Tibial artery (tissue), 4 donors: Measurements from ENCODE around the gene PRIMA1.

Experiments used
- DNase-seq, 2 donors: peaks; one replicate each; pipeline ENCODE4 v3.0.0-alpha.2; 2019
- H3K27ac ChIP-seq, 2 donors: fragments of 200-600 bp; sonication (generic) in 1 of 2; 1 replicate in 1 of 2; 2 replicates in 1 of 2; pipeline ENCODE4 v1.5.1; 2018 to 2019; ENCODE audit warnings: mild to moderate bottlenecking in 1 of 2
- H3K27me3 ChIP-seq, 2 donors: fragments of 200-600 bp; sonication (generic) in 1 of 2; one replicate each; pipeline versions ENCODE4 v1.5.1 to v1.6.0; 2016 to 2019
- H3K36me3 ChIP-seq, 3 donors: fragments of 200-600 bp; sonication (generic) in 2 of 3; one replicate each; pipeline ENCODE4 v1.5.1; 2016 to 2019; ENCODE audit warnings: mild to moderate bottlenecking in 2 of 3
- H3K4me1 ChIP-seq, 4 donors: fragments of 200-600 bp; sonication (generic) in 2 of 4; 1 replicate in 3 of 4; 2 replicates in 1 of 4; pipeline ENCODE4 v1.5.1; 2016 to 2019
- H3K4me3 ChIP-seq, 2 donors: fragments of 200-600 bp; sonication (generic) in 1 of 2; 1 replicate in 1 of 2; 2 replicates in 1 of 2; pipeline ENCODE4 v1.5.1; 2018 to 2019; ENCODE audit warnings: mild to moderate bottlenecking in 2 of 2
- H3K9me3 ChIP-seq, 3 donors: fragments of 200-600 bp; sonication (generic) in 1 of 3; one replicate each; pipeline ENCODE4 v1.5.1; 2016 to 2019
- intact Hi-C: fragments of 100-400 bp; cut with DNase I; formaldehyde crosslinking; loops from one replicate; pipeline ENCODE4 v1.15.0; 2023; ENCODE audit warnings: low total_unique reads
- TF ChIP-seq, protein P1 (sequence below), 2 experiments: fragments of 200-600 bp in 1 of 2; fragments of 450-650 bp in 1 of 2; IDR thresholded peaks; one replicate each; pipeline ENCODE4 v1.5.1; 2017 to 2019; ENCODE audit warnings: antibody characterized with exemption in 2 of 2, mild to moderate bottlenecking in 1 of 2, moderate library complexity in 1 of 2

PRIMA1 gene

DNA sequence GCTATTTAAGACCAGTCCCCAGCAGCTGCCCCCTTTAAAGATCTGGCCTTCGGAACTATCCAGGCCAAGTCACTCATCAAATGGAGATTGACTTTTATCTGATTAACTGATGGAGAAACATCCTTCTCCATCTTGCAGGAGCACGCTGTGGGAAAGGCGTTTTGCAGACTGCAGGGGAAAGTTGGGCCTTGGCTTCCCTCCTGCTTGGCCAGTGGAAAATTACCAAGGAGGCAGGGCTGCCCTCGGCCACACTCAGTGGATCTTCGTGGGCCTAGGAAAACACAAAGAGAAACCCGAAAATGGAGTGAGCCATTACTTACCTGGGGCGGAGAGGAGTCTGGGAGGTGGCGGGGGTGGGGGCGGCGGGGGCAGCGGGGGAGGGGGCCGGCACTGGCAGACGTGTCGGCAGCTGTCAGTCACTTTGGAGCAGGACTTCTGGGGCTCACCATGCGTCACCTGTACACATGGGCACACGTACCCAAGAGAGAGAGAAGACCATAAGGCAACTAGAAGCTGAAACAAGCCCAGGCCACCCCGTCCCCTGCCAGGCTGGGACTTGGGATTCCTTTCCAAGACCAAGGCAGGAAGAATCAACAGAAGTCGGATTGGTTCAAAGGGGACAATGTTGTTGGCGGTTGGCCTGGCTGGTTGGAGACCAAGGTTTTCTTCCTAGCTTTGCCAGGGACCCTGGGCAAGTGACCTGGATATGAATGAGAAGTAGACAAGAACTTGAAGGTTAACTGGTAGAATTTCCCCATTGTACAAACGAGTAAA lies 9.2 kb downstream of the PRIMA1 start:
- Histone ChIP-seq H3K36me3 (peaks cover 0 to 7% (median 0%) of the 10 kb centered on the region in 3 donors), H3K4me3 (no peak overlapping the region), H3K9me3 (no peaks in the 10 kb centered on the region), H3K27ac (peak overlapping the region in 1 of 2 donors; percentile 26), H3K4me1 (peaks cover 0 to 8% (median 0%) of the 10 kb centered on the region in 4 donors), H3K27me3 (no peaks in the 10 kb centered on the region)
- DNase-seq: no peak
- intact Hi-C loops: no loop called here
- TF ChIP-seq, protein P1, sequence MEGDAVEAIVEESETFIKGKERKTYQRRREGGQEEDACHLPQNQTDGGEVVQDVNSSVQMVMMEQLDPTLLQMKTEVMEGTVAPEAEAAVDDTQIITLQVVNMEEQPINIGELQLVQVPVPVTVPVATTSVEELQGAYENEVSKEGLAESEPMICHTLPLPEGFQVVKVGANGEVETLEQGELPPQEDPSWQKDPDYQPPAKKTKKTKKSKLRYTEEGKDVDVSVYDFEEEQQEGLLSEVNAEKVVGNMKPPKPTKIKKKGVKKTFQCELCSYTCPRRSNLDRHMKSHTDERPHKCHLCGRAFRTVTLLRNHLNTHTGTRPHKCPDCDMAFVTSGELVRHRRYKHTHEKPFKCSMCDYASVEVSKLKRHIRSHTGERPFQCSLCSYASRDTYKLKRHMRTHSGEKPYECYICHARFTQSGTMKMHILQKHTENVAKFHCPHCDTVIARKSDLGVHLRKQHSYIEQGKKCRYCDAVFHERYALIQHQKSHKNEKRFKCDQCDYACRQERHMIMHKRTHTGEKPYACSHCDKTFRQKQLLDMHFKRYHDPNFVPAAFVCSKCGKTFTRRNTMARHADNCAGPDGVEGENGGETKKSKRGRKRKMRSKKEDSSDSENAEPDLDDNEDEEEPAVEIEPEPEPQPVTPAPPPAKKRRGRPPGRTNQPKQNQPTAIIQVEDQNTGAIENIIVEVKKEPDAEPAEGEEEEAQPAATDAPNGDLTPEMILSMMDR (IDR thresholded peaks at IDR 0.05): no peak

DNA sequence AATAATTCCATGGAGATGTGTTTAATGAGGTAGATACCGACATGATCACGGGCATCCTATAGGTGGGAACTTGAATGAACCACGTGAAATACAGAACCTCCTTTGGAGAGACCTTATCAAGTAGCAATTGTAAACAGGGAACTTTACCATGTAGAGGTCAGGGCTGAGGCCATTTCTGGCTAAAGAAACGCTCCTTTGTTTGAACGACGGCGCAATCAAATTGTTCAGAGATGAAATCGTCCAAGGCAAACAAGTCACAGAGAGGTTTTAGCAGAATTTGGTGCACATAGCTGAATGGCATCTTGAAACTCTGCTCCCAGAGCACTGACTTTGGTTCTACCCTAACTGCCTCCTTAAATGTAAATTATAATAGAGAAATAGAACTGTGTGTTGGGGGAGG lies 9.8 kb downstream of the PRIMA1 start:
- TF ChIP-seq, protein P1 (IDR thresholded peaks at IDR 0.05): no peak
- Histone ChIP-seq H3K27me3 (no peaks in the 10 kb centered on the region), H3K9me3 (no peaks in the 10 kb centered on the region), H3K4me1 (peaks cover 0 to 8% (median 0%) of the 10 kb centered on the region in 4 donors), H3K36me3 (peaks cover 0 to 7% (median 0%) of the 10 kb centered on the region in 3 donors), H3K27ac (no peak overlapping the region), H3K4me3 (no peak overlapping the region)
- no peak for DNase-seq
- intact Hi-C loops: no loop called here

DNA sequence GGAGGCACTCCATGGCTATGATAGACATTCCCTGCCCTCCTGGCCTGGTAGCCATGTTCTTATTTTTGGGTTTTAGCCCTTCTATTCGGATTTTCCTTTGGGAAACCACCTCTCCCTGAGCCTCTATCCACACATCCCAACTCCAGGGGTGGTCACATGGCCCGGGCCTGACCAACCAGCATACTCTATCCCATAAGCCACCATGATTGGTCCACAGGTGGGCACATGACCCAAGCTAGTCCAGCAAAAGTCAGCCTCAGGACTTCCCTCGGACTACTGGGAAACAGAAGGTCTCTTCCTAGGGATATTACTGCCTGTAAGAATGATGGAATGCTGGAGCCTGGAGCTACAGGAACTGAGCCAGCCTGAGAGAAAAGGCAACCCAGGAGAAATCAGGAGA lies 12.5 kb downstream of the PRIMA1 start:
- Histone ChIP-seq H3K9me3 (no peaks in the 10 kb centered on the region), H3K4me3 (no peak overlapping the region), H3K36me3 (peaks cover 0 to 13% (median 0%) of the 10 kb centered on the region in 3 donors), H3K4me1 (peaks cover 0 to 26% (median 10%) of the 10 kb centered on the region in 4 donors), H3K27ac (peak overlapping the region; percentile 23 to 33), H3K27me3 (no peaks in the 10 kb centered on the region)
- intact Hi-C loops: no loop called here
- DNase-seq: no peak
- TF ChIP-seq, protein P1 (IDR thresholded peaks at IDR 0.05): no peak

DNA sequence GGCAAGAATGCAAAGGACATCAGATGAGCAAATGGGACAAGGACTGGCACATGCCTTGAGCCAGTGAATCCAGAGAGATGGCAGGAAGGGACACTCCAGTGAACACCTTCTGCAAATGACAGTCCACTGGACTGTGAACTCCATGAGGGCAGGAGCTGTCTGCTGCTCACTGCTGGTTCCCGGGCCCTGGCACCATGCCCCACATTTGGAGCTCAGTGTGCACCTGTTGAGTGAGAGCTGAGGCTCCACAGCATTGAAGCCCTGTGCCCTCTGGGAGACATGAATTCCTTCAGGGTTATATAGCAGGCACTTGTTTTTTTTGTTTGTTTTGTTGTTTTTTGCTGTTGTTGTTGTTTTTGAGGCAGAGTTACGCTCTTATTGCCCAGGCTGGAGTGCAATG lies 13.1 kb downstream of the PRIMA1 start:
- intact Hi-C loops: no loop called here
- TF ChIP-seq, protein P1 (IDR thresholded peaks at IDR 0.05): no peak
- Histone ChIP-seq H3K9me3 (no peaks in the 10 kb centered on the region), H3K27ac (no peak overlapping the region), H3K4me3 (no peak overlapping the region), H3K4me1 (peaks cover 0 to 26% (median 10%) of the 10 kb centered on the region in 4 donors), H3K36me3 (peaks cover 0 to 13% (median 0%) of the 10 kb centered on the region in 3 donors), H3K27me3 (no peaks in the 10 kb centered on the region)
- no peak for DNase-seq

DNA sequence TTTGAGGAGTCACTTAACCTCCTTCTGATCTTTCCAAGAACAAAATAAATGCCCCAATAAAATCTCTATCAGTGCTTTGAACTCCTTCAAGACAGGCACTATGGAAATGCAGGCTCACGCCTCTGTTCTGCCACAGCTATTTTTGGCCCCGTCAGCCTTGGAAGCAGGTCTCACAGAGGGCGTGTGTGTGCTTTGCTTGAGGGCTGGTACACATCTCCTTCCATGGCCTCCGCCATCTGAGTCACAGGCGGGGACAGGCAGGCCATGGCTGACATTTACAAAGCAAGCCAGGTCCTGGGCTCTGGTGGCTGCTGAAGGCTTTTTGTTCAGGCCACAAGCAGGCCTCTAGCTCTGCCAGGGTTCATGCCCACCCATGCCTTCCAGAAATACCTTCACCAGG lies 16.0 kb downstream of the PRIMA1 start:
- Histone ChIP-seq H3K36me3 (peaks cover 0 to 6% (median 0%) of the 10 kb centered on the region in 3 donors), H3K27ac (peak overlapping the region; percentile 73 to 75), H3K4me3 (no peak overlapping the region), H3K9me3 (no peaks in the 10 kb centered on the region), H3K27me3 (no peaks in the 10 kb centered on the region), H3K4me1 (peaks cover 0 to 18% (median 10%) of the 10 kb centered on the region in 4 donors)
- intact Hi-C loops: no loop called here
- peak; percentile 47 to 90 for DNase-seq
- TF ChIP-seq, protein P1 (IDR thresholded peaks at IDR 0.05): peak in 1 of 2 experiments; percentile 3
